ENCODE measurements around the gene DOK1. TPM values are rescaled to one million over a fixed set of nuclear protein-coding genes. Genes with fewer than 3 reads are reported as not detected.

DOK1 gene
- total RNA-seq, 1 donor = 9.9 TPM

GRCh38 chr2:74548900-74549826, 5.4 kb upstream of the DOK1 start:
- TF ChIP-seq CTCF (IDR thresholded peaks at IDR 0.05; ENCODE audit: insufficient read depth, low read depth, low read length) = no peak
- H3K4me3 ChIP-seq (ENCODE audit: low read depth, low read length) = peak overlapping the region; percentile 64
- DNase-seq (ENCODE audit: low read depth) = peak; percentile 48

- no peak for DNase-seq (ENCODE audit: low read depth)
- H3K4me3 ChIP-seq (ENCODE audit: low read depth, low read length) = no peak overlapping the region
- no peak for TF ChIP-seq CTCF (IDR thresholded peaks at IDR 0.05; ENCODE audit: insufficient read depth, low read depth, low read length)
Measured at GRCh38 chr2:74550231-74550630, 4.3 kb upstream of the DOK1 start.

GRCh38 chr2:74551530-74551929, 3.0 kb upstream of the DOK1 start:
- H3K4me3 ChIP-seq (ENCODE audit: low read depth, low read length) = no peak overlapping the region
- DNase-seq (ENCODE audit: low read depth) = no peak
- no peak for TF ChIP-seq CTCF (IDR thresholded peaks at IDR 0.05; ENCODE audit: insufficient read depth, low read depth, low read length)

- DNase-seq (ENCODE audit: low read depth) = no peak
- TF ChIP-seq CTCF (IDR thresholded peaks at IDR 0.05; ENCODE audit: insufficient read depth, low read depth, low read length) = no peak
- no peak overlapping the region for H3K4me3 ChIP-seq (ENCODE audit: low read depth, low read length)
Measured at GRCh38 chr2:74551942-74552913, 2.3 kb upstream of the DOK1 start.

GRCh38 chr2:74552914-74553811, 1.4 kb upstream of the DOK1 start:
- peak overlapping the region; percentile 88 for H3K4me3 ChIP-seq (ENCODE audit: low read depth, low read length)
- no peak for DNase-seq (ENCODE audit: low read depth)
- TF ChIP-seq CTCF (IDR thresholded peaks at IDR 0.05; ENCODE audit: insufficient read depth, low read depth, low read length) = no peak
